ENCODE data around the gene CTBP2.

- no peak for TF ChIP-seq GABPB1 (CRISPR knock-in tag; IDR thresholded peaks at IDR 0.05)
- TF ChIP-seq, protein P1, sequence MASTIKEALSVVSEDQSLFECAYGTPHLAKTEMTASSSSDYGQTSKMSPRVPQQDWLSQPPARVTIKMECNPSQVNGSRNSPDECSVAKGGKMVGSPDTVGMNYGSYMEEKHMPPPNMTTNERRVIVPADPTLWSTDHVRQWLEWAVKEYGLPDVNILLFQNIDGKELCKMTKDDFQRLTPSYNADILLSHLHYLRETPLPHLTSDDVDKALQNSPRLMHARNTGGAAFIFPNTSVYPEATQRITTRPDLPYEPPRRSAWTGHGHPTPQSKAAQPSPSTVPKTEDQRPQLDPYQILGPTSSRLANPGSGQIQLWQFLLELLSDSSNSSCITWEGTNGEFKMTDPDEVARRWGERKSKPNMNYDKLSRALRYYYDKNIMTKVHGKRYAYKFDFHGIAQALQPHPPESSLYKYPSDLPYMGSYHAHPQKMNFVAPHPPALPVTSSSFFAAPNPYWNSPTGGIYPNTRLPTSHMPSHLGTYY (CRISPR knock-in tag; IDR thresholded peaks at IDR 0.05), result no peak
- TF ChIP-seq, protein P2, sequence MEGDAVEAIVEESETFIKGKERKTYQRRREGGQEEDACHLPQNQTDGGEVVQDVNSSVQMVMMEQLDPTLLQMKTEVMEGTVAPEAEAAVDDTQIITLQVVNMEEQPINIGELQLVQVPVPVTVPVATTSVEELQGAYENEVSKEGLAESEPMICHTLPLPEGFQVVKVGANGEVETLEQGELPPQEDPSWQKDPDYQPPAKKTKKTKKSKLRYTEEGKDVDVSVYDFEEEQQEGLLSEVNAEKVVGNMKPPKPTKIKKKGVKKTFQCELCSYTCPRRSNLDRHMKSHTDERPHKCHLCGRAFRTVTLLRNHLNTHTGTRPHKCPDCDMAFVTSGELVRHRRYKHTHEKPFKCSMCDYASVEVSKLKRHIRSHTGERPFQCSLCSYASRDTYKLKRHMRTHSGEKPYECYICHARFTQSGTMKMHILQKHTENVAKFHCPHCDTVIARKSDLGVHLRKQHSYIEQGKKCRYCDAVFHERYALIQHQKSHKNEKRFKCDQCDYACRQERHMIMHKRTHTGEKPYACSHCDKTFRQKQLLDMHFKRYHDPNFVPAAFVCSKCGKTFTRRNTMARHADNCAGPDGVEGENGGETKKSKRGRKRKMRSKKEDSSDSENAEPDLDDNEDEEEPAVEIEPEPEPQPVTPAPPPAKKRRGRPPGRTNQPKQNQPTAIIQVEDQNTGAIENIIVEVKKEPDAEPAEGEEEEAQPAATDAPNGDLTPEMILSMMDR (IDR thresholded peaks at IDR 0.05), result no peak
- no peak for TF ChIP-seq KAT7 (CRISPR knock-in tag; IDR thresholded peaks at IDR 0.05; ENCODE audit: borderline replicate concordance)
- TF ChIP-seq, protein P3, sequence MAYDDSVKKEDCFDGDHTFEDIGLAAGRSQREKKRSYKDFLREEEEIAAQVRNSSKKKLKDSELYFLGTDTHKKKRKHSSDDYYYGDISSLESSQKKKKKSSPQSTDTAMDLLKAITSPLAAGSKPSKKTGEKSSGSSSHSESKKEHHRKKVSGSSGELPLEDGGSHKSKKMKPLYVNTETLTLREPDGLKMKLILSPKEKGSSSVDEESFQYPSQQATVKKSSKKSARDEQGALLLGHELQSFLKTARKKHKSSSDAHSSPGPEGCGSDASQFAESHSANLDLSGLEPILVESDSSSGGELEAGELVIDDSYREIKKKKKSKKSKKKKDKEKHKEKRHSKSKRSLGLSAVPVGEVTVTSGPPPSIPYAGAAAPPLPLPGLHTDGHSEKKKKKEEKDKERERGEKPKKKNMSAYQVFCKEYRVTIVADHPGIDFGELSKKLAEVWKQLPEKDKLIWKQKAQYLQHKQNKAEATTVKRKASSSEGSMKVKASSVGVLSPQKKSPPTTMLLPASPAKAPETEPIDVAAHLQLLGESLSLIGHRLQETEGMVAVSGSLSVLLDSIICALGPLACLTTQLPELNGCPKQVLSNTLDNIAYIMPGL (CRISPR knock-in tag; IDR thresholded peaks at IDR 0.05), result no peak
- no peak for TF ChIP-seq CBFB (CRISPR knock-in tag; IDR thresholded peaks at IDR 0.05; ENCODE audit: low read depth)
- TF ChIP-seq, protein P4, sequence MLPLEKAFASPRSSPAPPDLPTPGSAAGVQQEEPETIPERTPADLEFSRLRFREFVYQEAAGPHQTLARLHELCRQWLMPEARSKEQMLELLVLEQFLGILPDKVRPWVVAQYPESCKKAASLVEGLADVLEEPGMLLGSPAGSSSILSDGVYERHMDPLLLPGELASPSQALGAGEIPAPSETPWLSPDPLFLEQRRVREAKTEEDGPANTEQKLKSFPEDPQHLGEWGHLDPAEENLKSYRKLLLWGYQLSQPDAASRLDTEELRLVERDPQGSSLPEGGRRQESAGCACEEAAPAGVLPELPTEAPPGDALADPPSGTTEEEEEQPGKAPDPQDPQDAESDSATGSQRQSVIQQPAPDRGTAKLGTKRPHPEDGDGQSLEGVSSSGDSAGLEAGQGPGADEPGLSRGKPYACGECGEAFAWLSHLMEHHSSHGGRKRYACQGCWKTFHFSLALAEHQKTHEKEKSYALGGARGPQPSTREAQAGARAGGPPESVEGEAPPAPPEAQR (CRISPR knock-in tag; IDR thresholded peaks at IDR 0.05), result no peak
- no peak for TF ChIP-seq FOXP1 (CRISPR knock-in tag; IDR thresholded peaks at IDR 0.05; ENCODE audit: borderline replicate concordance)
- no peak for TF ChIP-seq TCF7 (CRISPR knock-in tag; IDR thresholded peaks at IDR 0.05; ENCODE audit: low read depth)
- TF ChIP-seq CREB1 (CRISPR knock-in tag; IDR thresholded peaks at IDR 0.05), result no peak
- TF ChIP-seq ZBTB21 (CRISPR knock-in tag; IDR thresholded peaks at IDR 0.05; ENCODE audit: borderline replicate concordance), result no peak
- TF ChIP-seq, protein P5, sequence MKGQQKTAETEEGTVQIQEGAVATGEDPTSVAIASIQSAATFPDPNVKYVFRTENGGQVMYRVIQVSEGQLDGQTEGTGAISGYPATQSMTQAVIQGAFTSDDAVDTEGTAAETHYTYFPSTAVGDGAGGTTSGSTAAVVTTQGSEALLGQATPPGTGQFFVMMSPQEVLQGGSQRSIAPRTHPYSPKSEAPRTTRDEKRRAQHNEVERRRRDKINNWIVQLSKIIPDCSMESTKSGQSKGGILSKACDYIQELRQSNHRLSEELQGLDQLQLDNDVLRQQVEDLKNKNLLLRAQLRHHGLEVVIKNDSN (CRISPR knock-in tag; IDR thresholded peaks at IDR 0.05), result no peak
Measured at GRCh38 chr10:125112697-125113494, 47.5 kb downstream of the CTBP2 start.

All from WTC11 (cell line).